SU-DHL-6 (cell line): ENCODE data around the gene GARNL3.

Source experiments
- H2AFZ ChIP-seq: fragments of 200-600 bp; sonication (generic); 2 replicates; pipeline ENCODE4 v1.6.1; 2014; ENCODE audit warnings: low read depth, mild to moderate bottlenecking, moderate library complexity, mixed read lengths, antibody characterized with exemption, low read length; ENCODE audit not compliant: severe bottlenecking
- H3F3A ChIP-seq: fragments of 200-600 bp; shearing (Covaris generic); 2 replicates; pipeline ENCODE4 v1.6.0; 2016; ENCODE audit warnings: antibody characterized with exemption, mild to moderate bottlenecking; ENCODE audit not compliant: insufficient read depth
- H3K27ac ChIP-seq: fragments of 200-600 bp; sonication (generic); 2 replicates; pipeline ENCODE4 v1.5.1; 2016; ENCODE audit warnings: low read depth, mild to moderate bottlenecking, low read length, moderate library complexity, mixed read lengths
- H3K27me3 ChIP-seq: fragments of 200-600 bp; sonication (generic), shearing (Covaris generic); 2 replicates; pipeline ENCODE4 v1.6.0; 2014; ENCODE audit warnings: mild to moderate bottlenecking, low read length
- H3K36me3 ChIP-seq: fragments of 200-600 bp; sonication (generic); 2 replicates; pipeline ENCODE4 v1.6.1; 2014; ENCODE audit warnings: mild to moderate bottlenecking, low read length, mixed read lengths
- H3K4me2 ChIP-seq: fragments of 300-600, 200-600 bp; shearing (Covaris generic), sonication (generic); 2 replicates; pipeline ENCODE4 v1.6.0; 2014; ENCODE audit warnings: low read length, low read depth, mild to moderate bottlenecking; ENCODE audit not compliant: poor library complexity, severe bottlenecking
- H3K4me3 ChIP-seq: fragments of 200-600 bp; sonication (generic); 2 replicates; pipeline ENCODE4 v1.5.1; 2014; ENCODE audit warnings: antibody characterized with exemption, low read length, mild to moderate bottlenecking, mixed read lengths; ENCODE audit not compliant: insufficient read depth, poor library complexity, severe bottlenecking
- H3K79me2 ChIP-seq: fragments of 200-600 bp; sonication (generic); 2 replicates; pipeline ENCODE4 v1.6.1; 2014; ENCODE audit warnings: mild to moderate bottlenecking, low read length, moderate library complexity; ENCODE audit not compliant: insufficient read depth
- H3K9ac ChIP-seq: fragments of 200-600 bp; sonication (generic); 2 replicates; pipeline ENCODE4 v1.7.0; 2014; ENCODE audit warnings: mild to moderate bottlenecking, low read length
- H3K9me2 ChIP-seq: fragments of 200-600 bp; sonication (generic); replicated peaks from 2 replicates; pipeline ENCODE4 v1.6.1; 2014; ENCODE audit warnings: low read length; ENCODE audit not compliant: insufficient read depth
- H3K9me3 ChIP-seq: fragments of 200-600 bp; sonication (generic); 2 replicates; pipeline ENCODE4 v1.6.1; 2014; ENCODE audit warnings: low read length, mixed read lengths; ENCODE audit not compliant: insufficient read depth
- H4K20me1 ChIP-seq: fragments of 200-600 bp; sonication (generic); 2 replicates; pipeline ENCODE4 v1.6.1; 2014; ENCODE audit warnings: low read depth, mild to moderate bottlenecking, antibody characterized with exemption, low read length, moderate library complexity, mixed read lengths
- EZH2phosphoT487 ChIP-seq: fragments of 200-600 bp; sonication (generic), shearing (Covaris generic); conservative IDR thresholded peaks from 2 replicates; pipeline ENCODE4 v1.6.1; 2018; ENCODE audit warnings: mild to moderate bottlenecking, antibody characterized with exemption, low read length, moderate library complexity, mixed read lengths
- TF ChIP-seq, protein P1 (sequence below): fragments of 200-600 bp; sonication (generic); IDR thresholded peaks from one replicate; pipeline ENCODE4 v1.5.1; 2017; ENCODE audit warnings: antibody characterized with exemption, mild to moderate bottlenecking, low read length, moderate library complexity; ENCODE audit not compliant: insufficient read depth, poor library complexity, severe bottlenecking

The GARNL3 gene

DNA sequence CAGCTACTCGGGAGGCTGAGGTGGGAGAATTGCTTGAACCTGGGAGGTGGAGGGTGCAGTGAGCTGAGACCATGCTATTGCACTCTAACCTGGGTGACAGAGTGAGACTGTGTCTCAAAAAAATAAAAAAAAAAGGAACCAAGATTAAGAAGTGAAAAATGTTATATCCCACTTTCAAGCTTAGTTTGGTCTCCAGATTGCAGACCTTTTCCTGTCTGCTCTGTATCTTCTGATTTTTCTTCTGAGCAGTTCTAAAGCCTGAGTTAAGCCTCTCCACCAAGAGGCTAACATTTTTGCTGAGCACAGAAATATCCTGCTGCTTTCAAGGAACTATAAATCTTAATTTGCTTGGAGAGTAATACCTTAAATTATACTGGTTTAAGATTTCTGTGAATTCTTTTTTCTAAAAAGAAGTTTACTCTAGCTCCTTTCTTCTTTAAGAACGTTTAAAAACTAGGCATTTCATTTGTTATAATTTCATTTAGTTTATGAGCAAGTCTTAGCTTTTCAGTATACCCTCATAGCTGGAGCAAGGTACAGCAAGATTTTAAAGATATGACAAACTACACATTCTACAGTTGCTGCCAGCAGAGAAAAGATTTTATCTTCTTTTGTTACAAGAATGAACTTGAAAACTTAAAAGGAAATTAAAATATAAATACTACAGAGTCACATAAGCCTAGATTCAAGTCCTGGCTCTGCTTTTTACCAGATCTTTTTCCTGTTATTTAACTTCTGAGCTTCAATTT is 55.0 kb downstream of the GARNL3 start:
- Histone ChIP-seq H2AFZ (no peak overlapping the region), H3K36me3 (no peaks in the 10 kb centered on the region), H3K4me3 (no peak overlapping the region), H3K79me2 (no peaks in the 10 kb centered on the region), H3K9me2 (no peaks in the 10 kb centered on the region), H3K9ac (no peak overlapping the region), H3K27me3 (no peaks in the 10 kb centered on the region), H3K27ac (no peak overlapping the region), H3K4me2 (no peak overlapping the region), H3K9me3 (no peaks in the 10 kb centered on the region), H3F3A (no peaks in the 10 kb centered on the region), H4K20me1 (no peaks in the 10 kb centered on the region)
- TF ChIP-seq, protein P1, sequence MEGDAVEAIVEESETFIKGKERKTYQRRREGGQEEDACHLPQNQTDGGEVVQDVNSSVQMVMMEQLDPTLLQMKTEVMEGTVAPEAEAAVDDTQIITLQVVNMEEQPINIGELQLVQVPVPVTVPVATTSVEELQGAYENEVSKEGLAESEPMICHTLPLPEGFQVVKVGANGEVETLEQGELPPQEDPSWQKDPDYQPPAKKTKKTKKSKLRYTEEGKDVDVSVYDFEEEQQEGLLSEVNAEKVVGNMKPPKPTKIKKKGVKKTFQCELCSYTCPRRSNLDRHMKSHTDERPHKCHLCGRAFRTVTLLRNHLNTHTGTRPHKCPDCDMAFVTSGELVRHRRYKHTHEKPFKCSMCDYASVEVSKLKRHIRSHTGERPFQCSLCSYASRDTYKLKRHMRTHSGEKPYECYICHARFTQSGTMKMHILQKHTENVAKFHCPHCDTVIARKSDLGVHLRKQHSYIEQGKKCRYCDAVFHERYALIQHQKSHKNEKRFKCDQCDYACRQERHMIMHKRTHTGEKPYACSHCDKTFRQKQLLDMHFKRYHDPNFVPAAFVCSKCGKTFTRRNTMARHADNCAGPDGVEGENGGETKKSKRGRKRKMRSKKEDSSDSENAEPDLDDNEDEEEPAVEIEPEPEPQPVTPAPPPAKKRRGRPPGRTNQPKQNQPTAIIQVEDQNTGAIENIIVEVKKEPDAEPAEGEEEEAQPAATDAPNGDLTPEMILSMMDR: no peak
- no peak for TF ChIP-seq EZH2phosphoT487

DNA sequence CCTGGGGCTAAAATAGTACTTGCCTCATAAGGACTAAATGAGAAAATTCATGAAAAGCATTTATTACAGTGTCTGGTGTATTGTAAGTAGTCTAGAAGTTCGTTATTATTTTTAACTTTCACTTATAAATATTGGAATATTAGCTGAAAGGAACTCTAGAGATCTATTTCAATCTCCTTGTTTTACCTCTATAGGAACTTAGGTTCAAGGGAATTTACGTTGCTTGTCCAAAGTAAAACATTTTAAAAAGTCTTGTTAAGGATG is 55.5 kb downstream of the GARNL3 start:
- Histone ChIP-seq H3K36me3 (no peaks in the 10 kb centered on the region), H3K79me2 (no peaks in the 10 kb centered on the region), H3K4me2 (no peak overlapping the region), H3F3A (no peaks in the 10 kb centered on the region), H3K27ac (no peak overlapping the region), H3K9me3 (no peaks in the 10 kb centered on the region), H3K9ac (no peak overlapping the region), H3K27me3 (no peaks in the 10 kb centered on the region), H3K9me2 (no peaks in the 10 kb centered on the region), H2AFZ (no peak overlapping the region), H3K4me3 (no peak overlapping the region), H4K20me1 (no peaks in the 10 kb centered on the region)
- TF ChIP-seq EZH2phosphoT487: no peak
- TF ChIP-seq, protein P1: no peak

DNA sequence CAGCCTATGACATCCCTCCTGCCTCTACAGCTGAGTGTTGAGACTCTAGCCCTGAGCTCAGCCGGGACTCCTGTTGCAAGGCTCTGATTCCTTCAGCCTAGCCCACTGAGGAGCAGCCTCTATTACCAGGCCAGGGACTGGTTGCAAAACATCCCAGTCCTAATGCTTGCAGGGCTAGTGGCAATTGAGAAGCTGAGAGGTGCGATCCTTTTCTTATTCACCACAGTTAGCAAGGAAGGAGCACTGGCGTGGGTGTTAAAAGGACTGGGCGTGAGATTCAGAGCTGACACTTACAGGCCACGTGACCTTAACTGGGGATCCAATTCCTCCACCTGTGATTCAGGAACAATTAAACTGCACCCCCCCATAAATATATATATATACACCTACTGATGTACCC is 58.8 kb downstream of the GARNL3 start:
- no peaks in the 10 kb centered on the region for H3K27me3 ChIP-seq
- no peak overlapping the region for H2AFZ ChIP-seq
- no peak overlapping the region for H3K4me3 ChIP-seq
- no peaks in the 10 kb centered on the region for H3F3A ChIP-seq
- H3K79me2 ChIP-seq: no peaks in the 10 kb centered on the region
- no peak overlapping the region for H3K27ac ChIP-seq
- no peaks in the 10 kb centered on the region for H4K20me1 ChIP-seq
- no peak overlapping the region for H3K4me2 ChIP-seq
- no peaks in the 10 kb centered on the region for H3K9me3 ChIP-seq
- H3K36me3 ChIP-seq: no peaks in the 10 kb centered on the region
- TF ChIP-seq EZH2phosphoT487: no peak
- TF ChIP-seq, protein P1: no peak
- no peaks in the 10 kb centered on the region for H3K9me2 ChIP-seq
- no peak overlapping the region for H3K9ac ChIP-seq
